ENCODE data around the gene CALR.

GRCh38 chr19:12975221-12975741, 36.9 kb downstream of the CALR start:
- TF ChIP-seq CTCF (IDR thresholded peaks at IDR 0.05) (no peak), POLR2A (IDR thresholded peaks at IDR 0.05) (no peak)

All from adrenal gland (tissue), 5 donors.